Cardiac fibroblast (primary cell): ENCODE measurements around the gene TGDS.

Source experiments
- DNase-seq, 2 donors: peaks; one replicate each; pipeline versions ENCODE4 v3.0.0 to v3.0.0-alpha.2; 2010; ENCODE audit warnings: low read depth in 2 of 2
- H3K4me3 ChIP-seq, 2 donors: replicated peaks in 1 of 2; 1 replicate in 1 of 2; 2 replicates in 1 of 2; pipeline ENCODE4 v1.5.1; 2011; ENCODE audit warnings: low read depth in 2 of 2, low read length in 2 of 2, mild to moderate bottlenecking in 2 of 2, moderate library complexity in 1 of 2
- CTCF ChIP-seq: IDR thresholded peaks from one replicate; pipeline ENCODE4 v1.5.1; 2011; ENCODE audit warnings: low read depth, mild to moderate bottlenecking, low read length, inconsistent platforms

TGDS gene

GRCh38 chr13:94601446-94602431 is 5.8 kb upstream of the TGDS start, which contains the start of gene GPR180:
Gene GPR180 (plus strand): TSS chr13:94601857. CDS start chr13:94601928, 71 bp downstream.
- TF ChIP-seq CTCF, result no peak
- peak within 1 kb of the TSS; percentile 74 to 85 for H3K4me3 ChIP-seq
- DNase-seq, result peak; percentile 99 to 100

DNA sequence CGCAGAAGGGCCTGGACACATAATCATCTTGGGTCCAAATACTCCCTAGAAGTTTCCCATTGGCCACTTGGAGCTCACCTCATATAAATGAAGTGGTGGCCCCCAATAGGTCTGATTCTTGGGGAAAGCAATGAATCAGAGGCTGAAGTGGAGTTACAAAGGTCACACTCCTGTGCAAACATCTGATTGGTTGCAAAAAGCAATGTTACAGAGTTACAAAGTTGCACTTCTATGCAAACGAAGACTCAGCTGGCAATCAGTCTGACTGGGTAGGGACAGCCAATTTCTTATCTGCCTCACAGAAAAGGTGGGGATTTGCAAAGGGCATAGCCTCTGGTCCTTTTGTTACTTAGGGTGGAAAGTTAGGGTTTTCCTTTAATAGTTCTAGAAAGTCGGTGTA is 3.9 kb upstream of the TGDS start:
- no peak for TF ChIP-seq CTCF
- H3K4me3 ChIP-seq, result no peak overlapping the region
- no peak for DNase-seq

- no peak for TF ChIP-seq CTCF
- H3K4me3 ChIP-seq, result no peak overlapping the region
- no peak for DNase-seq
These were observed 2.3 kb upstream of the TGDS start for GRCh38 chr13:94598281-94598680.

- TF ChIP-seq CTCF, result no peak
- H3K4me3 ChIP-seq, result peak overlapping the region; percentile 84 to 92
- DNase-seq, result no peak
These were observed 621 bp upstream of the TGDS start for GRCh38 chr13:94596575-94596971.

DNA sequence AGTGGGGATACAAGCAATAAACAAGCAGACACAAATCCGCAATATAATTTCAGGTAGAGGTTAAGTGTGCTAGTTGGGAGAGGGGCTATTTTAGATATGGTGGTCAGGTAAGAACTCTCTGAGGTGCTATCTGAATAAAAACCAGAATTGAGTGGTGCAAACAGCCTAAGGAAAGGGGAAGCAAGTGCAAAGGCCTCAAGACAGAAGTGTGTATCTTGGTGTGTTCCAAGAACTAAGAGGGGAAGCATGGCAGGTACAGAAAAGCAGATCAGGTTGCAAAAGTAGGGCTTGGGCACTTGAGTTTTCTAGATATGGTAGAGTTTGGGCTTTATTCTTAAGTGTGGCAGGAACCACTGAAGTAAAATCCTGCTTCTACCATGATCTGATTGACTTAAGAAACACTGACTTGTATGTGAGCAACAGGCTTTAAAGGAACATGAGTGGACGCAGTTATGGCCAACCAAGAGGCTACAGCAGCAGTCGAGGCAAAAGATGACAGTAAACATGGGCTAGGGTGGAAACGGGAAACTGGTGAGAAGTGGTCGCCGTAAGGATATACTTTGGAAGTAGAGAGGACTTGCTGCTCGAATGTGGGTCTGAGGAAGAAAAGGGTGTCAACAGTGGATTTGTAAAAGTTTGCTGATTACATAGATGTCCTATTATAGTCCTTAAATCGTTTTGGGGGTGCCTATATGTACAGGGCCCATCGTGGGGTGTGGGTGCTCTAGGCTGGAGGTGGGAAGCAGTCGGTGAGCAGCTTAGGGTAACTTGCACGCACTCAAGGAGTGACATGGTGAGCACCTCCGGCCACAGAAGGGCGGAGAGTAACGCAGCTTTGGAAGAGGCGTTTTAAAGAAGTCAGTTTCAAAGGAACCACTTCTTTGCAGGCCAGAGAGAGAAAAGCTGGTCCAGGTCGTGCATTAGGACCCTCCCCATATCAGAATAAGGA is 677 bp downstream of the TGDS start:
- H3K4me3 ChIP-seq, result peak overlapping the region; percentile 84 to 92
- no peak for TF ChIP-seq CTCF
- DNase-seq, result peak; percentile 21 to 42

DNA sequence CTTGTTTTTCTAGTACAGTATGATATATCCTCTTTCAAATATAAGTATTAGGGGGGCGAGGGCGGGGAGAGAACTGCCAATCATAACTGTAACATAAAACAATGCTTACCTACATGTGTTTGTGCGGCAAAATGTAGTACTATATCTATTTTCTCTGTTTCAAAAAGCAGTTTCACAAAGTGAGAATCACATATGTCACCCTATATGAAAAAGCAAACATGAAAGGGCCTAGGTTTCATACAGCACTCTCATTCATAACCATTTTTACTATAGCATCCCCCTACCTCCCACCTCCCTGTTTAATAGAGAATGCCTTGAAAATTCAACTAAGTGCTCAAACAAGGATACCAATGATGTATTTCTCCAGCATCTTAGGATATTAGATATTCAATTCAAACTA is 5.2 kb downstream of the TGDS start:
- H3K4me3 ChIP-seq, result no peak overlapping the region
- TF ChIP-seq CTCF, result no peak
- DNase-seq, result no peak
